ENCODE results near the gene FBN2. TPM values are rescaled to one million over a fixed set of nuclear protein-coding genes. Genes with fewer than 3 reads are reported as not detected.

The FBN2 gene
- total RNA-seq, 4 donors from 2014 or later: 5.3 to 19.4 (median 7.5) TPM

GRCh38 chr5:128258372-128258771 is 279.7 kb downstream of the FBN2 start:
- TF ChIP-seq CTCF (IDR thresholded peaks at IDR 0.05) (no peak), POLR2A (IDR thresholded peaks at IDR 0.05) (no peak), POLR2AphosphoS5 (IDR thresholded peaks at IDR 0.05) (no peak), EP300 (IDR thresholded peaks at IDR 0.05) (no peak)
- ATAC-seq: no peak
- no peak overlapping the region for H3K4me3 ChIP-seq
- peaks cover 0 to 10% of the 10 kb centered on the region in 2 donors for H3K36me3 ChIP-seq
- H3K9me3 ChIP-seq: no peaks in the 10 kb centered on the region
- no peak overlapping the region for H3K27ac ChIP-seq
- H3K27me3 ChIP-seq: no peaks in the 10 kb centered on the region
- WGBS, 2 donors (ENCODE audit: low coverage in 1 of 2): 93 to 94% methylated on average over 6 of the region's 6 CpGs
- H3K4me1 ChIP-seq: peaks cover 0 to 8% (median 0%) of the 10 kb centered on the region in 3 donors

GRCh38 chr5:128257076-128257475 is 281.0 kb downstream of the FBN2 start:
- TF ChIP-seq POLR2A (IDR thresholded peaks at IDR 0.05): no peak
- TF ChIP-seq EP300 (IDR thresholded peaks at IDR 0.05): no peak
- no peak for TF ChIP-seq CTCF (IDR thresholded peaks at IDR 0.05)
- no peak for TF ChIP-seq POLR2AphosphoS5 (IDR thresholded peaks at IDR 0.05)
- Histone ChIP-seq H3K4me3 (no peak overlapping the region), H3K27ac (no peak overlapping the region), H3K4me1 (peaks cover 0 to 11% (median 0%) of the 10 kb centered on the region in 3 donors), H3K36me3 (no peaks in the 10 kb centered on the region), H3K27me3 (no peaks in the 10 kb centered on the region), H3K9me3 (no peaks in the 10 kb centered on the region)
- ATAC-seq: no peak
- 26 to 32% methylated on average over 2 of the region's 2 CpGs for WGBS, 2 donors (ENCODE audit: low coverage in 1 of 2)

- H3K27me3 ChIP-seq: no peaks in the 10 kb centered on the region
- H3K27ac ChIP-seq: no peak overlapping the region
- peaks cover 0 to 11% (median 0%) of the 10 kb centered on the region in 3 donors for H3K4me1 ChIP-seq
- no CpG with 5 or more reads among the region's 1 CpG for WGBS, 2 donors (ENCODE audit: low coverage in 1 of 2)
- H3K36me3 ChIP-seq: no peaks in the 10 kb centered on the region
- ATAC-seq: no peak
- TF ChIP-seq POLR2AphosphoS5 (IDR thresholded peaks at IDR 0.05) (no peak), CTCF (IDR thresholded peaks at IDR 0.05) (no peak), EP300 (IDR thresholded peaks at IDR 0.05) (no peak), POLR2A (IDR thresholded peaks at IDR 0.05) (no peak)
- H3K4me3 ChIP-seq: no peak overlapping the region
- no peaks in the 10 kb centered on the region for H3K9me3 ChIP-seq
Observed at GRCh38 chr5:128254789-128255188, 283.3 kb downstream of the FBN2 start.

GRCh38 chr5:128253880-128254279 is 284.2 kb downstream of the FBN2 start:
- WGBS, 2 donors (ENCODE audit: low coverage in 1 of 2): no CpG with 5 or more reads among the region's 7 CpGs
- no peaks in the 10 kb centered on the region for H3K36me3 ChIP-seq
- ATAC-seq: no peak
- no peak overlapping the region for H3K4me3 ChIP-seq
- H3K27me3 ChIP-seq: no peaks in the 10 kb centered on the region
- TF ChIP-seq EP300 (IDR thresholded peaks at IDR 0.05) (no peak), CTCF (IDR thresholded peaks at IDR 0.05) (no peak), POLR2A (IDR thresholded peaks at IDR 0.05) (no peak), POLR2AphosphoS5 (IDR thresholded peaks at IDR 0.05) (no peak)
- H3K27ac ChIP-seq: no peak overlapping the region
- H3K4me1 ChIP-seq: peaks cover 0 to 11% (median 0%) of the 10 kb centered on the region in 3 donors
- H3K9me3 ChIP-seq: no peaks in the 10 kb centered on the region

GRCh38 chr5:128253161-128253560 is 284.9 kb downstream of the FBN2 start:
- Histone ChIP-seq H3K27me3 (no peaks in the 10 kb centered on the region), H3K4me3 (no peak overlapping the region), H3K9me3 (no peaks in the 10 kb centered on the region), H3K4me1 (peaks cover 0 to 11% (median 0%) of the 10 kb centered on the region in 3 donors), H3K36me3 (no peaks in the 10 kb centered on the region), H3K27ac (no peak overlapping the region)
- ATAC-seq: no peak
- TF ChIP-seq POLR2AphosphoS5 (IDR thresholded peaks at IDR 0.05) (no peak), POLR2A (IDR thresholded peaks at IDR 0.05) (no peak), CTCF (IDR thresholded peaks at IDR 0.05) (no peak), EP300 (IDR thresholded peaks at IDR 0.05) (no peak)
- WGBS, 2 donors (ENCODE audit: low coverage in 1 of 2): 42 to 74% methylated on average over 4 to 5 of the region's 5 CpGs
